ENCODE measurements around the gene SLIT1.

DNA sequence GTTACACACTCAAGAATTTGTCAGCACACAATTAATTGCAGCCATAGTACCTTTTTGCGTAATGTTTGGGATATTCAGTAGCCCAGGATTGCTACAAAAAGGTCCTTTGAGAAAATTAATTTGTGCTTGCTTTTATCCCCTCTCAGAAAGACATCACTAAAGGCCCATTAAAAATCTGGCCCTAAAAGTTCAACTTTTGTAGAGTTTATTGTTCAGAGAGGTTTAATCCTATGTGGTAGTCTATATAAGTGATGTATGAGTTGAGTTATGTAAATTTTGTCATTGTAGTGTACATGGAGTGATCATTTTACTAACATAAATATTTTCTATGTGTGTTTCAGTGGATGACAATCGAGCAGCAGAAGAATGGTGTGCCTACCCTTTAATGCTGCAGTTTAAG lies 227.7 kb downstream of the SLIT1 start:
- TF ChIP-seq EZH2 (IDR thresholded peaks at IDR 0.05; ENCODE audit: borderline replicate concordance, insufficient read depth, low read depth, low read length, poor library complexity, severe bottlenecking), result no peak
- TF ChIP-seq, protein P1, sequence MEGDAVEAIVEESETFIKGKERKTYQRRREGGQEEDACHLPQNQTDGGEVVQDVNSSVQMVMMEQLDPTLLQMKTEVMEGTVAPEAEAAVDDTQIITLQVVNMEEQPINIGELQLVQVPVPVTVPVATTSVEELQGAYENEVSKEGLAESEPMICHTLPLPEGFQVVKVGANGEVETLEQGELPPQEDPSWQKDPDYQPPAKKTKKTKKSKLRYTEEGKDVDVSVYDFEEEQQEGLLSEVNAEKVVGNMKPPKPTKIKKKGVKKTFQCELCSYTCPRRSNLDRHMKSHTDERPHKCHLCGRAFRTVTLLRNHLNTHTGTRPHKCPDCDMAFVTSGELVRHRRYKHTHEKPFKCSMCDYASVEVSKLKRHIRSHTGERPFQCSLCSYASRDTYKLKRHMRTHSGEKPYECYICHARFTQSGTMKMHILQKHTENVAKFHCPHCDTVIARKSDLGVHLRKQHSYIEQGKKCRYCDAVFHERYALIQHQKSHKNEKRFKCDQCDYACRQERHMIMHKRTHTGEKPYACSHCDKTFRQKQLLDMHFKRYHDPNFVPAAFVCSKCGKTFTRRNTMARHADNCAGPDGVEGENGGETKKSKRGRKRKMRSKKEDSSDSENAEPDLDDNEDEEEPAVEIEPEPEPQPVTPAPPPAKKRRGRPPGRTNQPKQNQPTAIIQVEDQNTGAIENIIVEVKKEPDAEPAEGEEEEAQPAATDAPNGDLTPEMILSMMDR (IDR thresholded peaks at IDR 0.05), result no peak
